Prostate gland (tissue), 2 donors: Measurements from ENCODE around the gene TRMT1. TPM values are rescaled to one million over a fixed set of nuclear protein-coding genes. Genes with fewer than 3 reads are reported as not detected.

Experiments used
- DNase-seq: peaks from one replicate; pipeline ENCODE4 v3.0.0-alpha.2; 2019; ENCODE audit warnings: low spot score
- H3K27ac ChIP-seq, 2 donors: fragments of 200-600 bp; sonication (generic); 2 replicates each; pipeline ENCODE4 v1.5.1; 2017 to 2019
- H3K27me3 ChIP-seq: fragments of 200-600 bp; sonication (generic); replicated peaks from 2 replicates; pipeline ENCODE4 v1.5.1; 2019; ENCODE audit not compliant: insufficient read depth
- H3K36me3 ChIP-seq, 2 donors: fragments of 200-600 bp; sonication (generic); 1 replicate in 1 of 2; 2 replicates in 1 of 2; pipeline versions ENCODE4 v1.5.1 to v1.8.1; 2017 to 2019
- H3K4me1 ChIP-seq: fragments of 200-600 bp; sonication (generic); replicated peaks from 2 replicates; pipeline ENCODE4 v1.5.1; 2019
- H3K4me3 ChIP-seq, 2 donors: fragments of 200-600 bp; sonication (generic); 2 replicates each; pipeline ENCODE4 v1.5.1; 2017 to 2019
- H3K9me3 ChIP-seq: fragments of 200-600 bp; sonication (generic); 2 replicates; pipeline ENCODE4 v1.5.1; 2017
- CTCF ChIP-seq, 4 experiments: fragments of 200-600 bp in 2 of 4; fragments of 450-650 bp in 2 of 4; sonication (generic) in 2 of 4; IDR thresholded peaks; 1 replicate in 3 of 4; 2 replicates in 1 of 4; pipeline ENCODE4 v1.5.1; 2016 to 2019; ENCODE audit warnings: antibody characterized with exemption in 4 of 4, mild to moderate bottlenecking in 2 of 4, moderate library complexity in 2 of 4
- POLR2A ChIP-seq: fragments of 450-650 bp; IDR thresholded peaks from one replicate; pipeline ENCODE4 v1.6.1; 2016; ENCODE audit warnings: antibody characterized with exemption, mild to moderate bottlenecking
- POLR2AphosphoS5 ChIP-seq: sonication (generic); formaldehyde crosslinking; IDR thresholded peaks from one replicate; pipeline ENCODE4 v1.6.1; 2017; ENCODE audit warnings: antibody characterized with exemption
- WGBS: methylation state at CpG from one replicate; pipeline ENCODE4 v1.1.5; 2018; 5-methylcytosine and 5-hydroxymethylcytosine counted together
- intact Hi-C: fragments of 100-400 bp; cut with DNase I; formaldehyde crosslinking; loops from one replicate; pipeline ENCODE4 v1.14.2; 2022
- total RNA-seq, 2 donors: library from RNA; depleted of rRNA; stranded (reverse); fragments of >200 nt; gene quantifications; one replicate each; pipeline ENCODE4 v1.1.0, GENCODE V29; 2016

Gene TRMT1
- total RNA-seq, 2 donors from 2014 or later = 23.3 to 55.4 TPM

GRCh38 chr19:13109361-13110098 is 7.0 kb downstream of the TRMT1 start:
- no peak overlapping the region for H3K4me3 ChIP-seq
- H3K36me3 ChIP-seq = peaks cover 3 to 6% of the 10 kb centered on the region in 2 donors
- H3K4me1 ChIP-seq = no peaks in the 10 kb centered on the region
- no peak for DNase-seq
- no peak overlapping the region for H3K27ac ChIP-seq
- H3K9me3 ChIP-seq = no peaks in the 10 kb centered on the region
- no peaks in the 10 kb centered on the region for H3K27me3 ChIP-seq
- TF ChIP-seq POLR2AphosphoS5 (no peak), POLR2A (no peak), CTCF (IDR thresholded peaks at IDR 0.05) (no peak)
- intact Hi-C loops = no loop called here
- 90% methylated on average over 30 of the region's 30 CpGs for WGBS

- Histone ChIP-seq H3K27me3 (no peaks in the 10 kb centered on the region), H3K4me1 (peaks cover 3% of the 10 kb centered on the region), H3K27ac (peak overlapping the region in 1 of 2 donors; percentile 23), H3K36me3 (no peaks in the 10 kb centered on the region), H3K9me3 (no peaks in the 10 kb centered on the region), H3K4me3 (peak overlapping the region in 1 of 2 donors; percentile 0)
- no peak for TF ChIP-seq POLR2AphosphoS5
- TF ChIP-seq CTCF (IDR thresholded peaks at IDR 0.05) = no peak
- no peak for TF ChIP-seq POLR2A
- DNase-seq = no peak
- WGBS = 71% methylated on average over 26 of the region's 29 CpGs
- intact Hi-C loops = no loop called here
Observed at GRCh38 chr19:13104848-13105711, 11.5 kb downstream of the TRMT1 start.

GRCh38 chr19:13104360-13104847 is 12.1 kb downstream of the TRMT1 start:
- Histone ChIP-seq H3K4me1 (peaks cover 3% of the 10 kb centered on the region), H3K27me3 (no peaks in the 10 kb centered on the region), H3K4me3 (peak overlapping the region in 1 of 2 donors; percentile 0), H3K36me3 (no peaks in the 10 kb centered on the region), H3K27ac (peak overlapping the region in 1 of 2 donors; percentile 23), H3K9me3 (no peaks in the 10 kb centered on the region)
- intact Hi-C loops = no loop called here
- 43% methylated on average over 33 of the region's 33 CpGs for WGBS
- no peak for DNase-seq
- no peak for TF ChIP-seq POLR2AphosphoS5
- peak; percentile 29 to 74 (median 46) for TF ChIP-seq CTCF (IDR thresholded peaks at IDR 0.05)

- DNase-seq = no peak
- intact Hi-C loops = no loop called here
- H3K27me3 ChIP-seq = no peaks in the 10 kb centered on the region
- peaks cover 3% of the 10 kb centered on the region for H3K4me1 ChIP-seq
- TF ChIP-seq POLR2AphosphoS5 (no peak), POLR2A (no peak), CTCF (IDR thresholded peaks at IDR 0.05) (no peak)
- H3K36me3 ChIP-seq = no peaks in the 10 kb centered on the region
- peak overlapping the region in 1 of 2 donors; percentile 69 for H3K27ac ChIP-seq
- WGBS = 78% methylated on average over 13 of the region's 13 CpGs
- no peak overlapping the region for H3K4me3 ChIP-seq
- no peaks in the 10 kb centered on the region for H3K9me3 ChIP-seq
Observed at GRCh38 chr19:13103581-13104359, 12.8 kb downstream of the TRMT1 start.
